ENCODE results near the gene SLC38A5.
"Not testable (repeated sequence)": the region's sequence is repeated elsewhere in the genome, so short reads cannot be mapped to it uniquely, and the experiment has no call there.

Gene SLC38A5

GRCh38 chrX:48468693-48469691 lies 1.1 kb downstream of the SLC38A5 start:
- peak overlapping the region; percentile 55 for H3K27ac Mint-ChIP-seq
- peaks cover 29% of the 10 kb centered on the region for H3K4me1 Mint-ChIP-seq (ENCODE audit: low read depth)
- H3K27me3 Mint-ChIP-seq, result peaks cover 20% of the 10 kb centered on the region
- H3K9me3 Mint-ChIP-seq, result no peaks in the 10 kb centered on the region
- peak overlapping the region; percentile 63 for H3K4me3 Mint-ChIP-seq
- no peaks in the 10 kb centered on the region for H3K36me3 Mint-ChIP-seq (ENCODE audit: low read depth)
- intact Hi-C loops (cut with micrococcal nuclease), result no loop called here

GRCh38 chrX:48468247-48468671 lies 1.8 kb downstream of the SLC38A5 start:
- H3K9me3 Mint-ChIP-seq, result no peaks in the 10 kb centered on the region
- peaks cover 29% of the 10 kb centered on the region for H3K4me1 Mint-ChIP-seq (ENCODE audit: low read depth)
- no peaks in the 10 kb centered on the region for H3K36me3 Mint-ChIP-seq (ENCODE audit: low read depth)
- peaks cover 20% of the 10 kb centered on the region for H3K27me3 Mint-ChIP-seq
- intact Hi-C loops (cut with micrococcal nuclease), result no loop called here
- H3K4me3 Mint-ChIP-seq, result peak overlapping the region; percentile 55
- peak overlapping the region; percentile 55 for H3K27ac Mint-ChIP-seq

GRCh38 chrX:48467281-48467761 lies 2.7 kb downstream of the SLC38A5 start:
- H3K36me3 Mint-ChIP-seq (ENCODE audit: low read depth), result no peaks in the 10 kb centered on the region
- H3K4me1 Mint-ChIP-seq (ENCODE audit: low read depth), result peaks cover 29% of the 10 kb centered on the region
- no peak overlapping the region for H3K27ac Mint-ChIP-seq
- intact Hi-C loops (cut with micrococcal nuclease), result no loop called here
- no peaks in the 10 kb centered on the region for H3K9me3 Mint-ChIP-seq
- H3K27me3 Mint-ChIP-seq, result peaks cover 20% of the 10 kb centered on the region
- H3K4me3 Mint-ChIP-seq, result no peak overlapping the region

- H3K27me3 Mint-ChIP-seq, result peaks cover 20% of the 10 kb centered on the region
- no peaks in the 10 kb centered on the region for H3K9me3 Mint-ChIP-seq
- H3K36me3 Mint-ChIP-seq (ENCODE audit: low read depth), result no peaks in the 10 kb centered on the region
- peaks cover 29% of the 10 kb centered on the region for H3K4me1 Mint-ChIP-seq (ENCODE audit: low read depth)
- H3K27ac Mint-ChIP-seq, result no peak overlapping the region
- intact Hi-C loops (cut with micrococcal nuclease), result no loop called here
- no peak overlapping the region for H3K4me3 Mint-ChIP-seq
These were observed 3.4 kb downstream of the SLC38A5 start for GRCh38 chrX:48466696-48467095.

GRCh38 chrX:48465336-48465933 lies 4.6 kb downstream of the SLC38A5 start:
- H3K27ac Mint-ChIP-seq, result no peak overlapping the region
- intact Hi-C loops (cut with micrococcal nuclease), result no loop called here
- no peak overlapping the region for H3K4me3 Mint-ChIP-seq
- peaks cover 20% of the 10 kb centered on the region for H3K27me3 Mint-ChIP-seq
- H3K9me3 Mint-ChIP-seq, result no peaks in the 10 kb centered on the region
- H3K36me3 Mint-ChIP-seq (ENCODE audit: low read depth), result no peaks in the 10 kb centered on the region
- H3K4me1 Mint-ChIP-seq (ENCODE audit: low read depth), result peaks cover 29% of the 10 kb centered on the region

- Mint-ChIP-seq H3K4me1 (ENCODE audit: low read depth) (peaks cover 2% of the 10 kb centered on the region), H3K27me3 (no peaks in the 10 kb centered on the region), H3K27ac (no peak overlapping the region), H3K9me3 (no peaks in the 10 kb centered on the region), H3K4me3 (no peak overlapping the region), H3K36me3 (ENCODE audit: low read depth) (no peaks in the 10 kb centered on the region)
- intact Hi-C loops (cut with micrococcal nuclease), result no loop called here
These were observed 8.2 kb downstream of the SLC38A5 start for GRCh38 chrX:48461830-48462229.

DNA sequence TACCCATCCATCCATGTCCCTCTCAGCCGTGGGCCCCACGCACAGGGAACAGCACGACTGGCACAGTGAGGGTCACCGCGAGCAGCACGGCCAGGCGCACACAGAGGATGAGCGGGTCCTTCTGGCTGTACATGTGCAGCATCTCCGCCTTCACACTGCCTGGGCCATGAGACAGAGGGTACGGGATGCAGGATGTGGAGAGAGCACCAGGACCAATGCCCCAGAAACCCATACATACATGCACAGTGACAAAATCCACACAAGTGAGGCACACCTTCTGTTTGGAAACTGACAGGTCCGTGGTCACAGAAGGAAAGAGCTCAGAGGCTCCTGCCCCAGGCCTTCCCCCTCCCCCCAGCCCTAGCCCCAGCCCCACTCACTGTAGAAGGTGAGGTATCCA lies 9.5 kb downstream of the SLC38A5 start:
- H3K9me3 Mint-ChIP-seq, result no peaks in the 10 kb centered on the region
- intact Hi-C loops (cut with micrococcal nuclease), result no loop called here
- H3K27me3 Mint-ChIP-seq, result no peaks in the 10 kb centered on the region
- H3K27ac Mint-ChIP-seq, result no peak overlapping the region
- no peaks in the 10 kb centered on the region for H3K36me3 Mint-ChIP-seq (ENCODE audit: low read depth)
- no peaks in the 10 kb centered on the region for H3K4me1 Mint-ChIP-seq (ENCODE audit: low read depth)
- H3K4me3 Mint-ChIP-seq, result no peak overlapping the region

DNA sequence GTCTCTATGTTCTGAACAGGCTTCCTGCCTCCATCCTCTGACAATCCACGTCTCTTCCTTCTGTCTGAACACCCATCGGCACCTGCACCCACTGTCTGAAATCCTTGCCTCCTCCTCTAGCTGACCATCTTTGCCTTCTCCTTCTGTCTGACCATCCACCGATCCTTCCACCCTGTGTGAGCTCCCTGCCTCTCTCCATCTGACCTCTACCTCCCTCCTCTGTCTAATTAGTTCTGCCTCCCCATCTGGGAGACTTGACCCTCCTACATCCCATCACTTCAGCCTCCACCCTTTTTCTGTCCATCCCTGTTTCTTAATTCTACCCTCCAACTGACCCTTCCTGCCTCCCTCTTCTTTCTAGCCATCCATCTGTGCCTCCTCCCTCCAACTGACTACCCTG lies 10.0 kb downstream of the SLC38A5 start:
- no peaks in the 10 kb centered on the region for H3K27me3 Mint-ChIP-seq
- H3K9me3 Mint-ChIP-seq, result no peaks in the 10 kb centered on the region
- intact Hi-C loops (cut with micrococcal nuclease), result no loop called here
- H3K36me3 Mint-ChIP-seq (ENCODE audit: low read depth), result no peaks in the 10 kb centered on the region
- no peaks in the 10 kb centered on the region for H3K4me1 Mint-ChIP-seq (ENCODE audit: low read depth)
- H3K27ac Mint-ChIP-seq, result no peak overlapping the region
- H3K4me3 Mint-ChIP-seq, result no peak overlapping the region

DNA sequence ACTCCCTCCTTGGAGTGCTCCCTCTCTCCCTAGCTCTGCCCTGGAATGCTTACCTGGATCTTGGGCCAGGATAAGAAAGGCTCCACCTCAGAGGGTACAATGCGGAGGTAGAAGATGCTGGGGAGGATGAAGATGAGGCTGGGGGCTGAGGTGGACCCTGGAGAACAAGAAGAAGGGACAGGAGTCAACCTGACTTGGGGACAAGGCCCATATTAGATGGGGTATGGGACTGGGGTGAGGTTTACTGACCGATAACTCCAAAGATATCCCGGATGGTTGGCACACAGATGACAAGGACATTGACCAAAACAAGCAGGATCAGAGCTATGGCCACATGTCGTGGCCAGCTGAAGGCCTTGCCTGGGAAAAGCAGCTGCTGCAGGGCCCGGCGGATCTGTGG lies 10.6 kb downstream of the SLC38A5 start:
- Mint-ChIP-seq H3K27ac (no peak overlapping the region), H3K9me3 (no peaks in the 10 kb centered on the region), H3K36me3 (ENCODE audit: low read depth) (no peaks in the 10 kb centered on the region), H3K4me1 (ENCODE audit: low read depth) (no peaks in the 10 kb centered on the region), H3K4me3 (no peak overlapping the region), H3K27me3 (no peaks in the 10 kb centered on the region)
- intact Hi-C loops (cut with micrococcal nuclease), result no loop called here

DNA sequence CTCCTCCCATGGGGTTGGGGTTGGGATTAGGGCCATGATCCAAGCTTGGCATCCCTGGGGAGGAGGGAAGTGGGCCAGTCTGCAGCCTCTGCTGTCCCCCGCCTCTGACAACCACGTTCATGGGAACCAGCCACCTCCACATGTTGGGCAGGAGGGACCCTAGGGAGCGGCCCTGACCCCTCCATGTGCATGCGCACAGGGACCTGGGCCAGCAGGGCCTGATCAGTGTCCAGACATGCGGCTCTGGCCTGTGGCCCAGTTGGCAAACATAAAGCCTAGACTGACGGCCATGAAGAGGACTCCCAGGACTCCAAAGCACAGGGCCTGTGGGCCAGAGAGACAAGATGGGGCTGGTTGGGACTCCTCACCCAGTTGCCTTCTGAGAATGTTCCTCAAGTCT lies 11.3 kb downstream of the SLC38A5 start:
- Mint-ChIP-seq H3K4me1 (ENCODE audit: low read depth) (no peaks in the 10 kb centered on the region), H3K36me3 (ENCODE audit: low read depth) (no peaks in the 10 kb centered on the region), H3K27ac (no peak overlapping the region), H3K4me3 (no peak overlapping the region), H3K27me3 (no peaks in the 10 kb centered on the region), H3K9me3 (no peaks in the 10 kb centered on the region)
- intact Hi-C loops (cut with micrococcal nuclease), result no loop called here

- H3K4me3 Mint-ChIP-seq, result no peak overlapping the region
- H3K4me1 Mint-ChIP-seq (ENCODE audit: low read depth), result no peaks in the 10 kb centered on the region
- H3K9me3 Mint-ChIP-seq, result no peaks in the 10 kb centered on the region
- no peak overlapping the region for H3K27ac Mint-ChIP-seq
- no peaks in the 10 kb centered on the region for H3K36me3 Mint-ChIP-seq (ENCODE audit: low read depth)
- no peaks in the 10 kb centered on the region for H3K27me3 Mint-ChIP-seq
- intact Hi-C loops (cut with micrococcal nuclease), result no loop called here
These were observed 13.3 kb downstream of the SLC38A5 start for GRCh38 chrX:48456628-48457331.

GRCh38 chrX:48451708-48452107 lies 18.4 kb downstream of the SLC38A5 start:
- Mint-ChIP-seq H3K36me3 (ENCODE audit: low read depth) (no peaks in the 10 kb centered on the region), H3K9me3 (no peaks in the 10 kb centered on the region), H3K4me3 (no peak overlapping the region), H3K27ac (no peak overlapping the region), H3K4me1 (ENCODE audit: low read depth) (no peaks in the 10 kb centered on the region), H3K27me3 (no peaks in the 10 kb centered on the region)
- intact Hi-C loops (cut with micrococcal nuclease), result no loop called here

DNA sequence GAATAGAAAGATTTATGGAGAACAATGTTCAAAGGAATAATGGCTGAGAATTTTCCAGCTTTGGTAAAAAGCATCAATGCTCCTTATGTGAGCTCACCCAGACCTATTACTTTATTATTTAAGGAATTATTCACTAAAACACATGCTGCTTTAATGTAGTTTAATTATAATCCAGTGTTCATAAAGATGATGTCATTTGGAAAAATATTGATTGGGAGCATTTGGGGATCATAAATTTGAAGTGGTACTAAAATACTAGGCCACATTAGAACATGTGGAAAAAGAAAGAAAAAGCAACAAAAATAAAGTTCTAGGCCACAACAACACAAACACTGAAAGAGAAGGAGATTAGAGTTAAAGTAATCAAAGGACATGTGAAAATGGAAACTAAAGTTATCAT lies 20.0 kb downstream of the SLC38A5 start:
- Mint-ChIP-seq H3K9me3 (no peaks in the 10 kb centered on the region), H3K4me3 (no peak overlapping the region), H3K36me3 (ENCODE audit: low read depth) (no peaks in the 10 kb centered on the region), H3K27ac (no peak overlapping the region), H3K27me3 (no peaks in the 10 kb centered on the region), H3K4me1 (ENCODE audit: low read depth) (no peaks in the 10 kb centered on the region)
- intact Hi-C loops (cut with micrococcal nuclease), result no loop called here

DNA sequence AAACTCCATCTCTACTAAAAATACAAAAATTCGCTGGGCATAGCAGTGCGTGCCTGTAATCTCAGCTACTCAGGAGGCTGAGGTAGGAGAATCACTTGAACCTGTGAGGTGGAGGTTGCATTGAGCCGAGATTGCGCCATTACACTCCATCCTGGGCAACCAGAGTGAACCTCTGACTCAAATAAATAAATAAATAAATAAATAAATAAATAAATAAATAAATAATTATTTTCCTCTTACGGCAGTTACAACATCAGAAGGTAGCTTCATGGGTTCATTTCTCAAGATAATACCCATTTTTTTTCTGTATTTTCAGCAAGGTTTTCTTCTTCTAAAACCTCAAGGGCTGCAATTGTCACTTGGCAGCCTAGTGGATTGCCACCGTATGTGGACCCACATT lies 22.9 kb downstream of the SLC38A5 start:
- H3K9me3 Mint-ChIP-seq; H3K36me3 Mint-ChIP-seq (ENCODE audit: low read depth); H3K4me3 Mint-ChIP-seq; H3K27me3 Mint-ChIP-seq; H3K4me1 Mint-ChIP-seq (ENCODE audit: low read depth); H3K27ac Mint-ChIP-seq; intact Hi-C loops (cut with micrococcal nuclease): not testable (repeated sequence)

Data from dendritic cell treated with granulocyte-macrophage colony-stimulating factor and Interleukin-4, amounts not matched to agents 40 ng/mL and 50 ng/mL, for 4 days (primary cell).